Esophagus (tissue), 2 donors: ENCODE data around the gene FKBP4. TPM values are rescaled to one million over a fixed set of nuclear protein-coding genes. Genes with fewer than 3 reads are reported as not detected.

Source experiments
- H3K27ac ChIP-seq, 2 donors: one replicate each; pipeline ENCODE4 v1.5.1; 2013; ENCODE audit warnings: low read depth in 2 of 2, mild to moderate bottlenecking in 2 of 2, inconsistent platforms in 1 of 2, low read length in 1 of 2, moderate library complexity in 1 of 2
- H3K27me3 ChIP-seq, 2 donors: one replicate each; pipeline ENCODE4 v1.6.1; 2013; ENCODE audit warnings: low read length in 2 of 2, control low read depth in 1 of 2, mild to moderate bottlenecking in 1 of 2; ENCODE audit not compliant: insufficient read depth in 2 of 2, control insufficient read depth in 1 of 2
- H3K36me3 ChIP-seq, 2 donors: one replicate each; pipeline ENCODE4 v1.6.1; 2013; ENCODE audit warnings: low read length in 1 of 2; ENCODE audit not compliant: control insufficient read depth in 2 of 2, insufficient read depth in 2 of 2
- H3K4me1 ChIP-seq, 2 donors: one replicate each; pipeline ENCODE4 v1.6.1; 2013; ENCODE audit warnings: low read length in 1 of 2; ENCODE audit not compliant: control insufficient read depth in 2 of 2, insufficient read depth in 2 of 2
- H3K4me3 ChIP-seq, 2 donors: one replicate each; pipeline ENCODE4 v1.5.1; 2013; ENCODE audit warnings: low read length in 2 of 2, mild to moderate bottlenecking in 2 of 2, low read depth in 1 of 2, moderate library complexity in 1 of 2
- H3K9me3 ChIP-seq, 2 donors: one replicate each; pipeline ENCODE4 v1.6.1; 2013; ENCODE audit warnings: mild to moderate bottlenecking in 2 of 2, low read depth in 1 of 2, low read length in 1 of 2, moderate library complexity in 1 of 2; ENCODE audit not compliant: control insufficient read depth in 2 of 2, insufficient read depth in 1 of 2
- WGBS, 2 donors: extraction: QIAGEN DNeasy Blood & Tissue Kit; methylation state at CpG; one replicate each; pipeline ENCODE4 v1.1.7; 2013; 5-methylcytosine and 5-hydroxymethylcytosine counted together
- polyA plus RNA-seq, 2 donors: library from polyadenylated mRNA; stranded (reverse); fragments of 200-250 nt; gene quantifications; one replicate each; pipeline ENCODE4 v1.2.3, GENCODE V29; 2013
- donor health status: healthy with polysubstance abuse.
- donor health status: Bipolar disorder and iron deficiency.

FKBP4 gene
- polyA plus RNA-seq, 2 donors, result 42.0 to 56.6 TPM

- peaks cover 17 to 19% of the 10 kb centered on the region in 2 donors for H3K36me3 ChIP-seq
These were observed 11.9 kb downstream of the FKBP4 start for GRCh38 chr12:2806700-2807099.

GRCh38 chr12:2811801-2812200 is 17.0 kb downstream of the FKBP4 start:
- H3K4me1 ChIP-seq, result peaks cover 0 to 2% of the 10 kb centered on the region in 2 donors

More at GRCh38 chr12:2806700-2807099, 11.9 kb downstream of the FKBP4 start:
- Histone ChIP-seq H3K27me3 (no peaks in the 10 kb centered on the region), H3K9me3 (no peaks in the 10 kb centered on the region), H3K4me1 (peaks cover 0 to 2% of the 10 kb centered on the region in 2 donors), H3K4me3 (no peak overlapping the region), H3K27ac (no peak overlapping the region)
- WGBS, 2 donors, result 87 to 88% methylated on average over 6 of the region's 6 CpGs

GRCh38 chr12:2812290-2813213 is 17.8 kb downstream of the FKBP4 start, which contains the start of gene ITFG2:
Gene ITFG2 (plus strand): TSS chr12:2812668. CDS start chr12:2812761, 93 bp downstream.
- peak within 1 kb of the TSS; percentile 87 to 98 for H3K27ac ChIP-seq
- no peaks in the 10 kb centered on the region for H3K9me3 ChIP-seq
- H3K4me1 ChIP-seq, result peaks cover 0 to 2% of the 10 kb centered on the region in 2 donors
- H3K36me3 ChIP-seq, result peaks cover 0 to 3% of the 10 kb centered on the region in 2 donors
- WGBS, 2 donors, result 0% methylated on average over 48 of the region's 48 CpGs
- H3K4me3 ChIP-seq, result peak within 1 kb of the TSS; percentile 71 to 76
- H3K27me3 ChIP-seq, result no peaks in the 10 kb centered on the region

More at GRCh38 chr12:2811801-2812200, 17.0 kb downstream of the FKBP4 start:
- Histone ChIP-seq H3K4me3 (peak overlapping the region in 1 of 2 donors; percentile 71), H3K27me3 (no peaks in the 10 kb centered on the region), H3K36me3 (no peaks in the 10 kb centered on the region), H3K27ac (peak overlapping the region; percentile 54 to 81), H3K9me3 (no peaks in the 10 kb centered on the region)
- 41 to 49% methylated on average over 5 of the region's 5 CpGs for WGBS, 2 donors

- peak overlapping the region; percentile 87 to 98 for H3K27ac ChIP-seq
- peak overlapping the region; percentile 71 to 76 for H3K4me3 ChIP-seq
- H3K36me3 ChIP-seq, result peaks cover 8% of the 10 kb centered on the region in 2 donors
- no peaks in the 10 kb centered on the region for H3K27me3 ChIP-seq
- H3K9me3 ChIP-seq, result no peaks in the 10 kb centered on the region
- peaks cover 0 to 2% of the 10 kb centered on the region in 2 donors for H3K4me1 ChIP-seq
- WGBS, 2 donors, result 14 to 15% methylated on average over 10 of the region's 10 CpGs
These were observed 18.7 kb downstream of the FKBP4 start for GRCh38 chr12:2813214-2814185.

GRCh38 chr12:2819810-2820209 is 25.0 kb downstream of the FKBP4 start:
- H3K36me3 ChIP-seq, result peaks cover 16 to 53% of the 10 kb centered on the region in 2 donors
- WGBS, 2 donors, result 95% methylated on average over 15 of the region's 15 CpGs
- H3K4me3 ChIP-seq, result no peak overlapping the region
- H3K27ac ChIP-seq, result no peak overlapping the region
- no peaks in the 10 kb centered on the region for H3K27me3 ChIP-seq
- H3K9me3 ChIP-seq, result no peaks in the 10 kb centered on the region
- no peaks in the 10 kb centered on the region for H3K4me1 ChIP-seq

GRCh38 chr12:2820432-2820831 is 25.7 kb downstream of the FKBP4 start:
- WGBS, 2 donors, result 82 to 87% methylated on average over 8 to 9 of the region's 9 CpGs
- no peaks in the 10 kb centered on the region for H3K9me3 ChIP-seq
- no peaks in the 10 kb centered on the region for H3K4me1 ChIP-seq
- H3K27me3 ChIP-seq, result no peaks in the 10 kb centered on the region
- no peak overlapping the region for H3K27ac ChIP-seq
- no peak overlapping the region for H3K4me3 ChIP-seq
- peaks cover 16 to 58% of the 10 kb centered on the region in 2 donors for H3K36me3 ChIP-seq

- H3K27ac ChIP-seq, result no peak overlapping the region
- no peaks in the 10 kb centered on the region for H3K27me3 ChIP-seq
- WGBS, 2 donors, result 83 to 87% methylated on average over 7 of the region's 7 CpGs
- H3K9me3 ChIP-seq, result no peaks in the 10 kb centered on the region
- H3K4me1 ChIP-seq, result no peaks in the 10 kb centered on the region
- peaks cover 22 to 69% of the 10 kb centered on the region in 2 donors for H3K36me3 ChIP-seq
- H3K4me3 ChIP-seq, result no peak overlapping the region
These were observed 28.7 kb downstream of the FKBP4 start for GRCh38 chr12:2823483-2823882.

- Histone ChIP-seq H3K4me3 (no peak overlapping the region), H3K4me1 (no peaks in the 10 kb centered on the region), H3K27me3 (no peaks in the 10 kb centered on the region), H3K36me3 (peaks cover 22 to 65% of the 10 kb centered on the region in 2 donors), H3K27ac (no peak overlapping the region), H3K9me3 (no peaks in the 10 kb centered on the region)
- WGBS, 2 donors, result 76 to 78% methylated on average over 6 of the region's 6 CpGs
These were observed 29.8 kb downstream of the FKBP4 start for GRCh38 chr12:2824541-2824940.

- no peak overlapping the region for H3K27ac ChIP-seq
- no peaks in the 10 kb centered on the region for H3K9me3 ChIP-seq
- no peak overlapping the region for H3K4me3 ChIP-seq
- WGBS, 2 donors, result 78 to 79% methylated on average over 4 of the region's 4 CpGs
- peaks cover 22 to 60% of the 10 kb centered on the region in 2 donors for H3K36me3 ChIP-seq
- no peaks in the 10 kb centered on the region for H3K4me1 ChIP-seq
- H3K27me3 ChIP-seq, result no peaks in the 10 kb centered on the region
These were observed 30.4 kb downstream of the FKBP4 start for GRCh38 chr12:2825132-2825531.
